A549 treated with AZD9567 at 1 μM for 4 hours (cell line): ENCODE measurements around the gene PDLIM4. TPM values are rescaled to one million over a fixed set of nuclear protein-coding genes. Genes with fewer than 3 reads are reported as not detected.

Source experiments
- total RNA-seq: library from RNA; stranded (reverse); fragments of 200-300 nt; extraction: Qiagen RNA extraction; gene quantifications from 5 replicates; pipeline ENCODE4 v1.2.3, GENCODE V29; 2022; ENCODE audit not compliant: insufficient read depth

The PDLIM4 gene
- 0.30 to 0.72 TPM (median 0.37 TPM) in 4 of 5 replicates, not detected in the other for total RNA-seq

GRCh38 chr5:132257131-132258101 is at the start of gene PDLIM4:
PDLIM4 (plus strand) TSS chr5:132257696; CDS start chr5:132257735, 39 bp downstream.

GRCh38 chr5:132227485-132228240 is 29.8 kb upstream of the PDLIM4 start, which contains the start of gene P4HA2:
P4HA2 (minus strand) TSS chr5:132227853; CDS start chr5:132218626, 9,227 bp downstream.

GRCh38 chr5:132293992-132294727 is 36.7 kb downstream of the PDLIM4 start, which contains the start of gene SLC22A4:
SLC22A4 (plus strand) TSS chr5:132294394; CDS start chr5:132294617, 223 bp downstream.

Other genes starting within 250 kb of the PDLIM4 start
- gene ACSL6, start 246.0 kb upstream of the PDLIM4 start, total RNA-seq = 0.03 to 0.07 TPM (median 0.05 TPM) in 4 of 5 replicates, not detected in the other
- gene IL3, start 197.0 kb upstream of the PDLIM4 start, total RNA-seq = not detected in 5 replicates
- gene CSF2, start 183.9 kb upstream of the PDLIM4 start, total RNA-seq = 0.10 to 0.22 TPM (median 0.10 TPM) in 3 of 5 replicates, not detected in the others
- 41.6 to 50.8 TPM (median 48.1 TPM) in 5 replicates for gene P4HA2, start 29.8 kb upstream of the PDLIM4 start, total RNA-seq
- gene SLC22A4, start 36.7 kb downstream of the PDLIM4 start, total RNA-seq = 1.5 to 5.7 TPM (median 5.2 TPM) in 5 replicates
- 39.8 to 44.5 TPM (median 42.8 TPM) in 5 replicates for gene SLC22A5, start 112.0 kb downstream of the PDLIM4 start, total RNA-seq
- 31.6 to 37.2 TPM (median 35.8 TPM) in 5 replicates for gene IRF1, start 233.1 kb downstream of the PDLIM4 start, total RNA-seq